ENCODE results near the gene ZNF451.
"Not testable (repeated sequence)": the region's sequence is repeated elsewhere in the genome, so short reads cannot be mapped to it uniquely, and the experiment has no call there.

The ZNF451 gene

DNA sequence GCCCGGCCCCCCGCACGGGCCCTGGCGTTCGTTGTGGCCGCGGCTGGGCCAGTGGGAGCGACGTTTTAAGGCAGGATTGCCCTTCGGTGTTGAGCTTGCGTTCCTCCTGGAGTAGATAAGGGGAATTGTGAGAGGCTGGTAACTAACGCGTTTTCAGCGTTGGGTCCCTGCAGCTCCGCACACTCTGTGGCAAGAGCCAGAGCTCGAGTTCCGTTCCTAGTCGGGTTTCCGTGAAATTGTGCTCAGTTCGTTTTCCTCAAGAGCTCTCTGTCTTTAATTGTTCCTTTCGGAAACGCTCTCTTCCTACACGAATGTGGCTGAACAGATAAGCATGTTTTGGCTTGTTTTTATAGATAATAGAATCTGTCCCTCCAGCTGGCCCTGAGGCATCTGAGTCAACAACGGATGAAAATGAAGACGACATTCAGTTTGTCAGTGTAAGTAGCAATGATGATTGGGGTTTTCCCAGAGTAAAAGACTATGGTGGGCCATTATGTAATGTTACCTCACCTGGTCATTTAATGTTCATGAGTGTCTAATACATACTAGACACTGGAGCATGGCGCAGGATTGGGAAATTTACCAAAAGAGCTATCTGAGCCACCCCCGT is 575 bp downstream of the ZNF451 start:
- DNase-seq (ENCODE audit: low read depth, low spot score): not testable (repeated sequence)

GRCh38 chr6:57091375-57091774 is 1.4 kb downstream of the ZNF451 start:
- not testable (repeated sequence) for DNase-seq (ENCODE audit: low read depth, low spot score)

- no peak for DNase-seq (ENCODE audit: low read depth, low spot score)
Observed at GRCh38 chr6:57094689-57095088, 4.7 kb downstream of the ZNF451 start.

DNA sequence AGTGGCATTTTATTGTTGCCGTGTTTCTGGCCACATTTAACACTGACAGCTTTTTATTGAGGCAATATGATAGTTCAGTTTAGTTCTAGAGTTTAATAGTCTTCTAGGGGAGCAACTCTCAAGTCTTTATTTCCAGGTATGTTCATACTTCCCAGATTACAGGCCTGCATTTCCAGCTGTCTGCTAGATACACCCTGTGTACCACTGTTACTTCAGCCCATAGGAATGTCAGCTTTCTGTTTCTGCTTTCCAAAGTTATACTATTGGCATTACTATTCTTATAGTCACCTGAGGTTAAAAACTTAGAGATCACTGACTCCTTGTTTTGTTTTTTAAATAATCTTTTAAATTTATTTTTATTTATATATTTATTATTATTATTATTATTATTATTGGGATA is 7.6 kb downstream of the ZNF451 start:
- DNase-seq (ENCODE audit: low read depth, low spot score): no peak

DNA sequence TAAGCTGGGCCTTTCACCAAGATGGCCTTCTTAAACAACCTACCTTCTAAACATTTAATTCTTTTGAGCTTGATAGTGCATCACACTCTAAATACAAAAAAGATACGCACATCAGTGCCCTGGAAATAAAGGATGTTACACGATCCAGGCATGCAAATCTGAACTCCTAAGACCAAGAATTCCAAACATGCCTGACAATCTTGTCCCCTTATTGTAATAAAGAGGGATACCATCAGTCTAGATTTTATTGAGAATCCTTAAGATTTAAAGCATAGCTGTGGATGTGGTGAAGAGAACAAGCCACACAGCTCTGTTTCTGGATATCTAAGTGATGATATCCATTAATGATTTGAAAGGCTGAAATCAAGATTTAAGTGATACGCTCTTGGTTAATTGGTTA is 13.0 kb downstream of the ZNF451 start:
- DNase-seq (ENCODE audit: low read depth, low spot score): no peak

GRCh38 chr6:57104336-57104735 is 14.3 kb downstream of the ZNF451 start:
- DNase-seq (ENCODE audit: low read depth, low spot score): no peak

DNA sequence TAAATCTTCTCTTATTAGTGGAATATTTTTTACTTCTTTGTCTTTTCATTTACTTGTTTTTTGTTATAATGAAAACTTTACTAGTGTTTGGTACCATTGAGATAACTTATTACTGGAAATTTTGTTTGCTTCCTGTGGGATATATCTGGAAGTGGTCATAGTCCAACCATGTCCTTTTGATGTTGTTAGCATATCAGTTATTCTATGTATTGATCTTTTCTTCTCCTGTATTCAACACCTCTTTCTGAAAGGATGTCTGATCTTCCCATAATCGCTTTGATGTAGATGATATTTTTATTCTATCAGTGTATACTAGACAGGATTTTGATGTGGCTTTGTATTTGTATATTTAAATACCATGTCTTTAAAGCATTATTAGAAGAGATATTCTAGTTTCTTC is 17.0 kb downstream of the ZNF451 start:
- DNase-seq (ENCODE audit: low read depth, low spot score): no peak

GRCh38 chr6:57108691-57109090 is 18.7 kb downstream of the ZNF451 start:
- no peak for DNase-seq (ENCODE audit: low read depth, low spot score)

DNA sequence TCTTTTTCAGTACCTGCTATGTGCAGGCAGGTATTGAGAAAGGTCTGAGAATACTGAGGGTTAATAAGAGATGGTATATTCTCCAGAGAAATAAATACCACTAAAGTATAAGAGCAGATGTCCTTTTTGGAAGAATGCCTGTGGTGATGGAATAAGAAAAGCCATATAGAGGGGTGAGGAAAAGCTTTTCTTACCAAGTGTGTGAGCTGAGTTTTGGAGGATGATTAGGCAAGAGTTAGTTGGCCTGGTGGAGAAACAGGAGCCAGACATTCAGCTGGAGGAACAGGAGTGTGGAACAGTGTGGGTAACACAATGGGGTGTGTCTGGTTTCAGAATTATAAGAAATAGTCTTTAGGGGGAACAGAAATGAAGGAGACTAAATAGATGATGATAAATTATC is 19.9 kb downstream of the ZNF451 start:
- no peak for DNase-seq (ENCODE audit: low read depth, low spot score)

DNA sequence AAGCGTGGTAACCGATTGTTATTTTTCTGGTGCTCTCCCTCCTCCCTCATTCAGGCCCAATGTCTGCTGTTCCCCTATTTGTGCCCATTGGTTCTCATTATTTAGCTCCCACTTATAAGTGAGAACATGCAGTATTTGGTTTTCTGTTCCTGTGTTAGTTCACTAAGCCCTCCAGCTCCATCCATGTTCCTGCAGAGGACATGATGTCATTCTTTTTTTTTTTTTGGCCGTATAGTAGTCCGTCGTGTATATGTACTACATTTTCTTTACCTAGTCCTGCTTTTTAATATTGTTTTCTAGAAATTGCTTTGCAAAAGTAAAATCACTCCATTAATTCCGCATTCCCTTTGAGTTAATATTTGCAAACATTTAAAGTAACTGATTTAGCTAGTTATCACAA is 23.1 kb downstream of the ZNF451 start:
- no peak for DNase-seq (ENCODE audit: low read depth, low spot score)

- DNase-seq (ENCODE audit: low read depth, low spot score): no peak
Observed at GRCh38 chr6:57116776-57117175, 26.8 kb downstream of the ZNF451 start.

DNA sequence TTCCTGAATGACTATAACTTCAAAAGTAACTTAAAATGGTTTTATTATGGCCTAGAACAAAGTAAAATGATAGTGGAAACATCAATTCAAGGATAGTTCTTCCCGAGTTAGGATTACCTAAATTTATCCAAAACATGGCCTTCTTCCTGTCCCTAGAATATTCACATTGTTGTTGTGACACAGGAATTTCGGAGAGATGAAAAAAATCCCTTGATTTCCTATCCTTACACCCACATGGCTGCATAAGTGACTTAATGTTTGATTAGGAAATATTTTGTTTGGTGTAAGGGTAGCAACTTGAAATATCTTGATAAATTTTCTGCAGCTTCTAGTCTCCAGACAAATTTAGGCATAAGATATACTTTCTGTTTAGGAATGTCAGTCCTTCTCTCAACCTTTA is 27.8 kb downstream of the ZNF451 start:
- no peak for DNase-seq (ENCODE audit: low read depth, low spot score)

DNA sequence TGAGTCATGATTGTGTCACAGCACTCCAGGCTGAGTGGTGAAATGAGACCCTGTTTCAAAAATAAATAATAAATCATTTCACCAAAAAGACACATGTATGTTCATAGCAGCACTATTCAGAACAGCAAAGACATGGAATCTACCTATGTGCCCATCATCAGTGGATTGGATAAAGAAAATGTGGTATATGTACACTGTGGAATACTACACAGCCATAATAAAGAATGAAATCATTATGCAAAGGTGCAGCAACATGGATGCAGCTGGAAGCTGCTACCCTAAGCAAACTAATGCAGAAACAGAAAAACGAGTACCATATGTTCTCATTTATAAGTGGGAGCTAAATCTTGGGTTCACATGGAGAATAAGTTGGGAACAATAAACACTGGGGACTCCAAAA is 33.1 kb downstream of the ZNF451 start:
- DNase-seq (ENCODE audit: low read depth, low spot score): no peak

DNA sequence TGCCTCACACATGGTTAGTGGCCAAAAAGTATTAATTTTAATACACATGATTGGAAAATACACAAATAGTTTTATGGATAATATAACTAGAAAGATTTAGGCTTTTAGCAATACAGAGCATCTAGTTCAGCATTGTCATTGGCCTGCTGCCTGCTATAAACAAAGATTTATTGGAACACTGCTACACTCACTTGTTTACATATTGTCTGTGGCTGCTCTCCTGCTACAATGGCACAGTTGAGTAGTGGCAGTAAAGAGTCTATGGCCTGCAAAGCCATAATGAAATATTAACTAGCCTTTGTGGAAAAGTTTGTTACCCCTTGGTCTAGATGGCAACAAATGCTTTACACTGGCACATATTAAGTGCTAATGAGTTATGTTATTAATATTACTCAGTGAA is 37.8 kb downstream of the ZNF451 start:
- DNase-seq (ENCODE audit: low read depth, low spot score): no peak

GRCh38 chr6:57130661-57131177 is 40.7 kb downstream of the ZNF451 start:
- no peak for DNase-seq (ENCODE audit: low read depth, low spot score)

- no peak for DNase-seq (ENCODE audit: low read depth, low spot score)
Observed at GRCh38 chr6:57134954-57135353, 45.0 kb downstream of the ZNF451 start.

- DNase-seq (ENCODE audit: low read depth, low spot score): no peak
Observed at GRCh38 chr6:57135885-57136284, 45.9 kb downstream of the ZNF451 start.

GRCh38 chr6:57137350-57137749 is 47.4 kb downstream of the ZNF451 start:
- DNase-seq (ENCODE audit: low read depth, low spot score): no peak

DNA sequence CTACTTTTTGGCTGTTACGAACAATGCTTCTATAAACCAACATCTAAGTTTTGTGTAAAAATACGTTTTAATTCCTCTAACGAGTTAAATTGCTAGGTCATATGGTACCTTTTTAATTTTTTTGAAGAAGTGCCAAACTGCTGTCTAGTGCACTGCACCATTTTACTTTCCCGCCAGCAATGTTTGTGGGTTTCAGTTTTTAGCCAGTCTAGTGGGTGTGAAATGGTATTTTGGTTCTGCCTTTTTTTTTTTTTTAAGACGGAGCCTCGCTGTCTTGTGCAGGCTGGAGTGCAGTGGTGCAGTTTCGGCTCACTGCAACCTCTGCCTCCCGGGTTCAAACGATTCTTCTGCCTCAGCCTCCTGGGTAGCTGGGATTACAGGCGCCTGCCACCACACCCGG is 48.0 kb downstream of the ZNF451 start:
- no peak for DNase-seq (ENCODE audit: low read depth, low spot score)

DNA sequence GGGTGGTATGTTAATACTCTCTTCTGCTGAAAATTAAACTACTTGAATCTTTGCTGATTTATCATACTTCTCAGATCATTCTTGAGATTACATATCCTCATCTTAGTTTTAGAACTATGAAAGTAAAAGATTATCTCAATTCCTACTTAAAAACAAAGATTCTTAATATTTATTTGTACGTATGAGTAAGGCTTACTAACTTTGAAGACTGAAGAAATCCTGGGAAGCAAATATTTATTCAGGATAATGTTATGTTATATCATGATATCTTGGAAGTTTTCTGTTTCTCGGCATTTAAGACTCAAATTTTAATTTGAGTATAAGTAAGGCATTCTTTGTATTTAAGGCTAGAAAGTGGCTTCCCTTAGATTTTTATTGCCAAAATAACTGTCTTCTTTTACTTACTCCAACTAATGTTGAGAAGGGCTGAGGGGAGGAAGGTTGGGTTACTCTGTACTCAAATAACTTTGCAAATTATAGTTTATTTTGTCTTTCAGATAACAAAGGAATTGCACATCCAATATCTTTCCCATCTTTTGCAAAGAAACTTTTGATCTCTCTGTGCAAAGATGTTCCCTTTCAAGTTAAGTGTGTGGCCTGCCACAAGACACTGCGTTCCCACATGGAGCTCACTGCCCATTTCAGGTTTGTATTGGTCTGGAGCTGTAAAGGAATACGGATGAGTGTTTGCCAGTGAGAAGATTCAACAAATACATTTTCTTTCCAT is 51.6 kb downstream of the ZNF451 start:
- no peak for DNase-seq (ENCODE audit: low read depth, low spot score)

GRCh38 chr6:57142178-57142525 is 52.2 kb downstream of the ZNF451 start:
- DNase-seq (ENCODE audit: low read depth, low spot score): no peak

- no peak for DNase-seq (ENCODE audit: low read depth, low spot score)
Observed at GRCh38 chr6:57143690-57144089, 53.7 kb downstream of the ZNF451 start.

- DNase-seq (ENCODE audit: low read depth, low spot score): no peak
Observed at GRCh38 chr6:57147401-57147800, 57.4 kb downstream of the ZNF451 start.

Data from iPS DF 19.7 (cell line).